ENCODE measurements around the gene POU5F1. TPM values are rescaled to one million over a fixed set of nuclear protein-coding genes. Genes with fewer than 3 reads are reported as not detected.

Gene POU5F1
- total RNA-seq, 4 donors from 2014 or later: 0.58 to 3.4 (median 1.1) TPM; not detected in 1

GRCh38 chr6:31116661-31117385 is 53.7 kb downstream of the POU5F1 start:
- Histone ChIP-seq H3K4me3 (peak overlapping the region in 1 of 2 donors; percentile 42), H3K27ac (peak overlapping the region in 3 of 4 donors; percentile 44 to 68 (median 54)), H3K27me3 (no peaks in the 10 kb centered on the region), H3K36me3 (no peaks in the 10 kb centered on the region), H3K9me3 (no peaks in the 10 kb centered on the region), H3K4me1 (peaks cover 0 to 49% (median 23%) of the 10 kb centered on the region in 3 donors)
- ATAC-seq: peak; percentile 22
- WGBS, 2 donors (ENCODE audit: low coverage in 1 of 2): 87% methylated on average over 7 of the region's 19 CpGs; no CpG with 5 or more reads in 1 of the 2 donors
- TF ChIP-seq EP300 (IDR thresholded peaks at IDR 0.05): no peak
- no peak for TF ChIP-seq POLR2A (IDR thresholded peaks at IDR 0.05)
- TF ChIP-seq POLR2AphosphoS5 (IDR thresholded peaks at IDR 0.05): no peak
- no peak for TF ChIP-seq CTCF (IDR thresholded peaks at IDR 0.05)

GRCh38 chr6:31115941-31116560 is 54.4 kb downstream of the POU5F1 start:
- peak overlapping the region in 3 of 4 donors; percentile 31 to 74 (median 68) for H3K27ac ChIP-seq
- no peaks in the 10 kb centered on the region for H3K9me3 ChIP-seq
- 100% methylated on average over 1 to 6 of the region's 12 CpGs for WGBS, 2 donors (ENCODE audit: low coverage in 1 of 2)
- no peak for ATAC-seq
- TF ChIP-seq CTCF (IDR thresholded peaks at IDR 0.05) (no peak), EP300 (IDR thresholded peaks at IDR 0.05) (no peak), POLR2AphosphoS5 (IDR thresholded peaks at IDR 0.05) (no peak), POLR2A (IDR thresholded peaks at IDR 0.05) (no peak)
- peak overlapping the region in 1 of 2 donors; percentile 42 for H3K4me3 ChIP-seq
- H3K36me3 ChIP-seq: no peaks in the 10 kb centered on the region
- H3K27me3 ChIP-seq: no peaks in the 10 kb centered on the region
- peaks cover 0 to 49% (median 23%) of the 10 kb centered on the region in 3 donors for H3K4me1 ChIP-seq

GRCh38 chr6:31114970-31115849 is 55.3 kb downstream of the POU5F1 start:
- 62 to 63% methylated on average over 6 to 9 of the region's 9 CpGs for WGBS, 2 donors (ENCODE audit: low coverage in 1 of 2)
- peaks cover 0 to 49% (median 23%) of the 10 kb centered on the region in 3 donors for H3K4me1 ChIP-seq
- ATAC-seq: no peak
- peak overlapping the region in 3 of 4 donors; percentile 69 to 74 (median 73) for H3K27ac ChIP-seq
- TF ChIP-seq CTCF (IDR thresholded peaks at IDR 0.05): peak in 2 of 4 experiments; percentile 10 to 18
- no peak for TF ChIP-seq POLR2A (IDR thresholded peaks at IDR 0.05)
- peak overlapping the region in 1 of 2 donors; percentile 39 for H3K4me3 ChIP-seq
- no peaks in the 10 kb centered on the region for H3K9me3 ChIP-seq
- H3K27me3 ChIP-seq: no peaks in the 10 kb centered on the region
- no peaks in the 10 kb centered on the region for H3K36me3 ChIP-seq

GRCh38 chr6:31114541-31114878 is 56.0 kb downstream of the POU5F1 start, which contains the start of gene PSORS1C1:
TSS of gene PSORS1C1 (plus strand) at chr6:31114800. CDS start at chr6:31129633, 14,833 bp downstream.
- Histone ChIP-seq H3K27me3 (no peaks in the 10 kb centered on the region), H3K9me3 (no peaks in the 10 kb centered on the region), H3K4me3 (peak within 1 kb of the TSS in 1 of 2 donors; percentile 39), H3K27ac (peak within 1 kb of the TSS in 3 of 4 donors; percentile 69 to 74 (median 73)), H3K4me1 (peaks cover 0 to 49% (median 23%) of the 10 kb centered on the region in 3 donors), H3K36me3 (no peaks in the 10 kb centered on the region)
- peak in 1 of 2 donors; percentile 12 for TF ChIP-seq POLR2A (IDR thresholded peaks at IDR 0.05)
- TF ChIP-seq EP300 (IDR thresholded peaks at IDR 0.05): no peak
- TF ChIP-seq POLR2AphosphoS5 (IDR thresholded peaks at IDR 0.05): peak; percentile 76
- WGBS, 2 donors (ENCODE audit: low coverage in 1 of 2): 11% methylated on average over 2 of the region's 3 CpGs; no CpG with 5 or more reads in 1 of the 2 donors
- peak; percentile 96 for ATAC-seq

Small RNAs within 50 kb of the gene (small RNA-seq; reads per million reads assigned to genes)
- 0 reads per million in 4 donors for gene POLR2LP1

Other genes with a start within 250 kb of the POU5F1 start
- not detected for gene SFTA2, start 238.5 kb downstream of the POU5F1 start, total RNA-seq
- under 1 TPM in 1 of 4 donors, not detected in 3; 0.04 TPM for gene MUCL3, start 229.7 kb downstream of the POU5F1 start, total RNA-seq
- 1 to 10 TPM in 3 of 4 donors, under 1 TPM in 1; 0.13 to 9.9 (median 1.2) TPM for gene MUC21, start 187.0 kb downstream of the POU5F1 start, total RNA-seq
- gene MUC22, start 160.2 kb downstream of the POU5F1 start, total RNA-seq: under 1 TPM in 2 of 4 donors, not detected in 2; 0.16 to 0.62 TPM
- not detected for gene C6orf15, start 58.1 kb downstream of the POU5F1 start, total RNA-seq
- gene PSORS1C1, start 55.9 kb downstream of the POU5F1 start, total RNA-seq: 1 to 10 TPM in 2 of 4 donors, under 1 TPM in 2; 0.12 to 7.8 (median 1.7) TPM
- not detected for gene CDSN, start 50.2 kb downstream of the POU5F1 start, total RNA-seq
- not detected for gene PSORS1C2, start 31.6 kb downstream of the POU5F1 start, total RNA-seq
- 10 to 100 TPM in 2 of 4 donors, 1 to 10 TPM in 2; 8.2 to 15.6 (median 11.5) TPM for gene CCHCR1, start 12.9 kb downstream of the POU5F1 start, total RNA-seq
- gene TCF19, start 12.1 kb downstream of the POU5F1 start, total RNA-seq: 1 to 10 TPM; 3.9 to 5.9 (median 5.1) TPM
- 100 to 1,000 TPM; 206 to 531 (median 257) TPM for gene HLA-C, start 101.4 kb upstream of the POU5F1 start, total RNA-seq
- 100 to 1,000 TPM; 299 to 991 (median 620) TPM for gene HLA-B, start 186.5 kb upstream of the POU5F1 start, total RNA-seq
- 10 to 100 TPM; 17.4 to 33.2 (median 22.1) TPM for gene MICA, start 232.9 kb upstream of the POU5F1 start, total RNA-seq

Data from gastroesophageal sphincter (tissue), 4 donors.